Skin epidermis (tissue), 12 donors: ENCODE results near the gene EPN1.
A peak's percentile ranks its signal among the peaks of the same experiment; 100 is the strongest.

Experiments used
- H3K27ac ChIP-seq, 21 experiments: fragments of 200-600 bp; sonication (generic) in 11 of 21; one replicate each; pipeline ENCODE4 v1.5.0; 2020; ENCODE audit warnings: mild to moderate bottlenecking in 3 of 21, inconsistent platforms in 2 of 21, moderate library complexity in 2 of 21
- H3K4me3 ChIP-seq, 7 experiments: fragments of 200-600 bp; sonication (generic) in 2 of 7; one replicate each; pipeline ENCODE4 v1.5.0; 2020; ENCODE audit warnings: inconsistent platforms in 2 of 7, mild to moderate bottlenecking in 2 of 7, moderate library complexity in 1 of 7

Gene EPN1

GRCh38 chr19:55674459-55674840, 576 bp upstream of the EPN1 start:
- Histone ChIP-seq H3K4me3 (peak overlapping the region; percentile 60 to 99 (median 93)), H3K27ac (peak overlapping the region in 20 of 21 experiments; percentile 7 to 97 (median 92))

GRCh38 chr19:55675661-55676354, 782 bp downstream of the EPN1 start:
- peak overlapping the region; percentile 81 to 97 (median 91) for H3K27ac ChIP-seq
- peak overlapping the region; percentile 60 to 99 (median 93) for H3K4me3 ChIP-seq

- Histone ChIP-seq H3K4me3 (peak overlapping the region in 5 of 7 experiments; percentile 76 to 98 (median 93)), H3K27ac (peak overlapping the region in 6 of 21 experiments; percentile 35 to 97 (median 86))
Observed at GRCh38 chr19:55676383-55676782, 1.4 kb downstream of the EPN1 start.

- Histone ChIP-seq H3K27ac (peak overlapping the region in 11 of 21 experiments; percentile 14 to 97 (median 35)), H3K4me3 (no peak overlapping the region)
Observed at GRCh38 chr19:55676889-55677505, 2.0 kb downstream of the EPN1 start.

- Histone ChIP-seq H3K4me3 (no peak overlapping the region), H3K27ac (peak overlapping the region in 13 of 21 experiments; percentile 2 to 58 (median 23))
Observed at GRCh38 chr19:55677572-55678028, 2.6 kb downstream of the EPN1 start.

GRCh38 chr19:55678121-55678671, 3.2 kb downstream of the EPN1 start:
- H3K4me3 ChIP-seq, result no peak overlapping the region
- peak overlapping the region in 10 of 21 experiments; percentile 3 to 58 (median 22) for H3K27ac ChIP-seq

GRCh38 chr19:55679343-55680257, 4.6 kb downstream of the EPN1 start:
- Histone ChIP-seq H3K4me3 (no peak overlapping the region), H3K27ac (no peak overlapping the region)

- H3K4me3 ChIP-seq, result no peak overlapping the region
Observed at GRCh38 chr19:55680339-55681130, 5.5 kb downstream of the EPN1 start.

GRCh38 chr19:55681131-55682092, 6.4 kb downstream of the EPN1 start:
- no peak overlapping the region for H3K4me3 ChIP-seq

More at GRCh38 chr19:55680339-55681130, 5.5 kb downstream of the EPN1 start:
- peak overlapping the region in 1 of 21 experiments; percentile 12 for H3K27ac ChIP-seq

GRCh38 chr19:55683449-55684261, 8.6 kb downstream of the EPN1 start:
- Histone ChIP-seq H3K4me3 (no peak overlapping the region), H3K27ac (no peak overlapping the region)

More at GRCh38 chr19:55681131-55682092, 6.4 kb downstream of the EPN1 start:
- no peak overlapping the region for H3K27ac ChIP-seq

GRCh38 chr19:55684946-55685681, 10.1 kb downstream of the EPN1 start:
- no peak overlapping the region for H3K27ac ChIP-seq
- no peak overlapping the region for H3K4me3 ChIP-seq

- Histone ChIP-seq H3K4me3 (no peak overlapping the region), H3K27ac (no peak overlapping the region)
Observed at GRCh38 chr19:55685776-55686175, 10.8 kb downstream of the EPN1 start.

- Histone ChIP-seq H3K27ac (no peak overlapping the region), H3K4me3 (no peak overlapping the region)
Observed at GRCh38 chr19:55686311-55687050, 11.5 kb downstream of the EPN1 start.

GRCh38 chr19:55687281-55688201, 12.5 kb downstream of the EPN1 start:
- Histone ChIP-seq H3K4me3 (no peak overlapping the region), H3K27ac (no peak overlapping the region)
